Adipocyte (in vitro differentiated cells): ENCODE results near the gene MORC2.

Source experiments
- DNase-seq: peaks from one replicate; pipeline ENCODE4 v3.0.0-alpha.2; 2015; ENCODE audit warnings: low read depth
- H3K27me3 ChIP-seq: replicated peaks from 2 replicates; pipeline ENCODE4 v1.7.0; 2013; ENCODE audit warnings: mild to moderate bottlenecking, low read length, moderate library complexity; ENCODE audit not compliant: control insufficient read depth, insufficient read depth
- H3K36me3 ChIP-seq: 2 replicates; pipeline ENCODE4 v1.7.0; 2013; ENCODE audit warnings: low read length, mild to moderate bottlenecking, moderate library complexity; ENCODE audit not compliant: control insufficient read depth, insufficient read depth, severe bottlenecking
- H3K4me1 ChIP-seq: 2 replicates; pipeline ENCODE4 v1.7.0; 2013; ENCODE audit warnings: mild to moderate bottlenecking, low read length, moderate library complexity; ENCODE audit not compliant: control insufficient read depth, insufficient read depth
- H3K4me3 ChIP-seq: 2 replicates; pipeline ENCODE4 v1.7.0; 2013; ENCODE audit warnings: mild to moderate bottlenecking, low read length, moderate library complexity
- H3K9ac ChIP-seq: 2 replicates; pipeline ENCODE4 v1.7.0; 2013; ENCODE audit warnings: mild to moderate bottlenecking, low read length, moderate library complexity
- H3K9me3 ChIP-seq: 2 replicates; pipeline ENCODE4 v1.7.0; 2013; ENCODE audit warnings: mild to moderate bottlenecking, low read length, moderate library complexity; ENCODE audit not compliant: control insufficient read depth

The MORC2 gene

DNA sequence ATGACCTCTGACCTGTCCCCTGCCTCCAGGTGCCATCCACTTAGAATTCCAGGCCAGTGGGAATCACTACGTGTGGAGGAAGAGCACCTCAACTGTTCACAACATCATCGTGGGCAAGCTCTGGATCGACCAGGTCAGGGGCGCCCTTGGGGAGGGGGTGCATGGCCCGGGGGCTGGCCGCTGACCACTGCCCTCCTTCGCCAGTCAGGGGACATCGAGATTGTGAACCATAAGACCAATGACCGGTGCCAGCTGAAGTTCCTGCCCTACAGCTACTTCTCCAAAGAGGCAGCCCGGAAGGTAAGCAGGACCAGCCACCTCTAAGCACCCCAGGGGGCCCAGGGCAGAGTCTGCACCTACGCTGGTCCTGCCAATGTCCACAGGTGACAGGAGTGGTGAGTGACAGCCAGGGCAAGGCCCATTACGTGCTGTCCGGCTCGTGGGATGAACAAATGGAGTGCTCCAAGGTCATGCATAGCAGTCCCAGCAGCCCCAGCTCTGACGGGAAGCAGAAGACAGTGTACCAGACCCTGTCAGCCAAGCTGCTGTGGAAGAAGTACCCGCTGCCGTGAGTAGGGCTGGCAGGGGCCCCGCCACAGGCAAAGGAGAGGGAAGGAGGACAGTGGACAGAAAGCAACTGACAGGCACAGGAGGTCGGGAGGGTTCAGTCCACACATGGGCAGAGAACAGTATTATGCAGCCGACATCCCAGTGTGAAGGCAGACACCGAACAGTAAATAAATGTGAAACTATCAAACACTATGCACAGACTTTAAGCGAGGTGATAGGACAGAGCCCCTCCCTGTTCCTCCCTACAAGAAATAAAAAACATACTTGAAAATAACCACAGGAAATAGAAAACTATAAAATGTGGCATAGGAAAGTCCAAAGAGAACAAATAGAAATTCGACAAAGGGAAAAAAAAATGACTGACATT, 74.9 kb downstream of the MORC2 start:
- no peaks in the 10 kb centered on the region for H3K36me3 ChIP-seq
- no peaks in the 10 kb centered on the region for H3K27me3 ChIP-seq
- H3K9me3 ChIP-seq, result no peaks in the 10 kb centered on the region
- no peak for DNase-seq
- H3K4me3 ChIP-seq, result no peak overlapping the region
- H3K4me1 ChIP-seq, result no peaks in the 10 kb centered on the region
- no peak overlapping the region for H3K9ac ChIP-seq

- no peak overlapping the region for H3K9ac ChIP-seq
- H3K4me3 ChIP-seq, result no peak overlapping the region
- H3K27me3 ChIP-seq, result no peaks in the 10 kb centered on the region
- no peaks in the 10 kb centered on the region for H3K4me1 ChIP-seq
- H3K36me3 ChIP-seq, result no peaks in the 10 kb centered on the region
- no peaks in the 10 kb centered on the region for H3K9me3 ChIP-seq
- no peak for DNase-seq
Measured at GRCh38 chr22:30892731-30893221, 75.8 kb downstream of the MORC2 start.

- Histone ChIP-seq H3K4me3 (no peak overlapping the region), H3K36me3 (no peaks in the 10 kb centered on the region), H3K4me1 (no peaks in the 10 kb centered on the region), H3K9me3 (no peaks in the 10 kb centered on the region), H3K9ac (no peak overlapping the region), H3K27me3 (no peaks in the 10 kb centered on the region)
- DNase-seq, result no peak
Measured at GRCh38 chr22:30892286-30892685, 76.3 kb downstream of the MORC2 start.

DNA sequence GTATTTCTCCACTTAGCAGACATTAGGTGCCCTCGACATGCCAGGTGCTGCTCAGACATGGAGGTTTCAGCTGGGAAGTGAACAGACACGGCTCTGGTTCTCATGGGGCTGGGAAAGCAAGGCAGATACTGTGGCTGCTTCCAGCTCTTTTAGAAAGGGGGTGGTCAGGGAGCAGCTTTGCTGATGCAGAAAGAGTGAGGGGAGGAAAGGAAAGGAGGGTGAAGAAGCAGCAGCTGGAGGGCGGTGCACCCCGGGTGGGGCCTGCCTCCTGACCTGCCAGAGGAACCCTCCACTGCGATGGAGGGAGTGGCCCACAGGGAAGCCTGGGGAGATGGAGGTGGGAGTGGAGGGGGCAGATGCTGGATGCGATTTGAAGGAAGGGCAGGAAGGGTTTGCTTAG, 76.8 kb downstream of the MORC2 start:
- Histone ChIP-seq H3K9ac (no peak overlapping the region), H3K4me3 (no peak overlapping the region), H3K4me1 (no peaks in the 10 kb centered on the region), H3K36me3 (no peaks in the 10 kb centered on the region), H3K9me3 (no peaks in the 10 kb centered on the region), H3K27me3 (no peaks in the 10 kb centered on the region)
- DNase-seq, result no peak

GRCh38 chr22:30891443-30891755, 77.2 kb downstream of the MORC2 start:
- DNase-seq, result no peak
- Histone ChIP-seq H3K9ac (no peak overlapping the region), H3K9me3 (no peaks in the 10 kb centered on the region), H3K4me1 (no peaks in the 10 kb centered on the region), H3K27me3 (no peaks in the 10 kb centered on the region), H3K36me3 (no peaks in the 10 kb centered on the region), H3K4me3 (no peak overlapping the region)

DNA sequence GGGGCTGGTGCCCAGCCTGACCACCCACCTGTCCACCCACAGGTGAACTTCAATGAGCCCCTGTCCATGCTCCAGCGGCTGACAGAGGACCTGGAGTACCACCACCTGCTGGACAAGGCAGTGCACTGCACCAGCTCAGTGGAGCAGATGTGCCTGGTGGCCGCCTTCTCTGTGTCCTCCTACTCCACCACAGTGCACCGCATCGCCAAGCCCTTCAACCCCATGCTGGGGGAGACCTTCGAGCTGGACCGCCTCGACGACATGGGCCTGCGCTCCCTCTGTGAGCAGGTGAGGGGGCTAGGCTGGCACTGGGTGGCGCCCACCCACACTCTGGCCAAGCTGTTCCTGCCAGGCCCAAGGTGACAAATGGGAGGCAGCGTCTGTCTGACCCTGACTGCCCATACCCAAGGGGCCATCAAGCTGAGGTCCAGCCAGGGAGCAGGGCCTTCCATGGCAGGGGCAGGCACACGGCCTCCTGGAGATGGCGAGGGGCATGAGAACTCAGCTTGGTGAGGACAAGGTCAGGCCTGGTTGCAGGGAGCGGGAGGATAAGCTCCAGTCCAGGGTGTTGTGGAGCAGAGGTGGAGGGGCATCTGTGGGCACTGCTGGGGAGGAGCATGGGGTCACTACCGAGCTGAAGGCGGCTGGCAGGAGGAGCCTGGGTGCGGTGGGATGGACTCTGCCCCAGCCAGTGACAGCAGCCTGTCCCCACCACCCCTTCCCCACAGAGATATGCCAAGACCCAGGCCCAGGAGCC, 77.7 kb downstream of the MORC2 start:
- H3K4me3 ChIP-seq, result no peak overlapping the region
- H3K9ac ChIP-seq, result no peak overlapping the region
- no peaks in the 10 kb centered on the region for H3K27me3 ChIP-seq
- no peaks in the 10 kb centered on the region for H3K9me3 ChIP-seq
- no peaks in the 10 kb centered on the region for H3K36me3 ChIP-seq
- H3K4me1 ChIP-seq, result no peaks in the 10 kb centered on the region
- DNase-seq, result peak; percentile 44

DNA sequence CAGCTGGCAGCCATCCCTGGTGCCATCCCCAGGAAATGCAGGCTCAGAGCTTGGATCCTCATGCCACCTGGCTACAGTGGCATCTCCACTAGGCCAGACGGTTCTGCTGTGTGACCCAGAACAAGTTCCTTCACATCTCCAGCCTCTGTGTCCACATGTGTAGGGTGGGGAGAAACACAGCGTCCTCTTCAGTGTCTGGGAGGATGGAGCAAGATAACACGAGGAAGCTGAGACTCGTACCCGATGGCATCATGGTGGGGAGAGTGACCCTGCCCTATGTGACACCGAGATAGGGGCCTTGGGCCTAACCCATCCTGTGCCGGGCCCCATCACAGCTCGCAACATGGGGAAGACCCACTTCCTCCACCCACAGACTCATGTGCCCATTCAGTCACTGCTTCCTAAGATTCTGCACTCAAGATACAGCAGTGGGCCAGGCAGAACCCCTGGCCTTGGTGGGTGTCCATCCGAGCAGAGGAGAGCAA, 78.5 kb downstream of the MORC2 start:
- H3K4me1 ChIP-seq, result no peaks in the 10 kb centered on the region
- DNase-seq, result no peak
- no peak overlapping the region for H3K4me3 ChIP-seq
- H3K9ac ChIP-seq, result no peak overlapping the region
- no peaks in the 10 kb centered on the region for H3K27me3 ChIP-seq
- H3K36me3 ChIP-seq, result no peaks in the 10 kb centered on the region
- no peaks in the 10 kb centered on the region for H3K9me3 ChIP-seq

DNA sequence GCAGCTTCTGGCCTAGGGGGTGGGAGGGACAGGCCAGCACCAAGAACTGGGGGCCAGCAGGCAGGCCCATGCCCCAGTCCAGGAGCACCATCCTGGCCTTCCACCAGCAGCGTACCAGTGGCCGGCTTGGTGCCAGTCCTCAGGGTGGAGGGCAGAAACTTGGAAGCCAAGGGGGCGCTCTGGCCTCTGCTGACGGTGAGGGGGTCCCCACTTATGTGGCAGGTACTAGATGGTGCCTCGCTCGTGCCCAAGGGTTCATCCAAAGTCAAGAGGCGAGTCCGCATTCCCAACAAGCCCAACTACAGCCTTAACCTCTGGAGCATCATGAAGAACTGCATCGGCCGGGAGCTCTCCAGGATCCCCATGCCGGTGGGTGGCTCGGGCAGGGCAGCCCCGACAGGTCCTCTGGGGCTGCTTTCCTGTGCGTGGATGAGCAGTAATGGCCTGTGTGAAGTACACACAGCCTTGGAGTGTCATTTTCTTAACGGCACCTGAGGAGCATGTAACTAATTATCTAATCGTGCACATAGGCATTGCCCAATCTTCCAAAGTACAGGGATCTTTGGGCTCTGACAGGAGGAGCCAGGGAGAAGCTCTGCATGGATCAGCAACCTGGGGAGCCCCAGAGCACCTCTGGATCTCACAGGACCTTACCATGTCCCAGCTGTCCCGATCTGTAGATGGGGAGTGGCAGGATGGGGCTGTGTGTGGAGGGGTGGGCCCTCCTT, 79.1 kb downstream of the MORC2 start:
- Histone ChIP-seq H3K9ac (no peak overlapping the region), H3K9me3 (no peaks in the 10 kb centered on the region)
- DNase-seq, result no peak

DNA sequence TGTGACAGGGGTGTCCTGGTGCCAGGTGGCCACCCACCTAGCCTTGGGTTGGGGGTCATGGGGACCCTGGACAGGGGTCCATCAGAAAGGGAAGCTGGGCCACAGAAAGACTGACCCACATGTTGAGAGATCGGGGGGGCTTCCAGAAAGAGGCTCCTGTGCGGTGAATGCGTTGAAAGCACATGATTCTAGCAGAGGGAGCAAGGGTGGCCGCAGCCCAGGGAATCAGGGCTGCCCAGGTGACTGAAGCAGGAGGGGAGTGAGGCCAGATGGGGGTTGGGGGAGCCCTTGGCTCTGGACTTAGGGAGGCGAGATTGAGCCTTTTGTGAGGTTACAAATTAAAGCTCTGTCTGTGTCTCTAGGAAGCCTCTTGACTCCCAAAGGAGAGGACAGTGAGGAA, 80.7 kb downstream of the MORC2 start:
- Histone ChIP-seq H3K9me3 (no peaks in the 10 kb centered on the region), H3K4me3 (no peak overlapping the region), H3K4me1 (no peaks in the 10 kb centered on the region), H3K9ac (no peak overlapping the region), H3K27me3 (no peaks in the 10 kb centered on the region), H3K36me3 (no peaks in the 10 kb centered on the region)
- DNase-seq, result no peak

More for the DNA sequence above, 79.1 kb downstream of the MORC2 start:
- H3K4me3 ChIP-seq, result no peak overlapping the region
- no peaks in the 10 kb centered on the region for H3K27me3 ChIP-seq
- no peaks in the 10 kb centered on the region for H3K36me3 ChIP-seq
- H3K4me1 ChIP-seq, result no peaks in the 10 kb centered on the region

DNA sequence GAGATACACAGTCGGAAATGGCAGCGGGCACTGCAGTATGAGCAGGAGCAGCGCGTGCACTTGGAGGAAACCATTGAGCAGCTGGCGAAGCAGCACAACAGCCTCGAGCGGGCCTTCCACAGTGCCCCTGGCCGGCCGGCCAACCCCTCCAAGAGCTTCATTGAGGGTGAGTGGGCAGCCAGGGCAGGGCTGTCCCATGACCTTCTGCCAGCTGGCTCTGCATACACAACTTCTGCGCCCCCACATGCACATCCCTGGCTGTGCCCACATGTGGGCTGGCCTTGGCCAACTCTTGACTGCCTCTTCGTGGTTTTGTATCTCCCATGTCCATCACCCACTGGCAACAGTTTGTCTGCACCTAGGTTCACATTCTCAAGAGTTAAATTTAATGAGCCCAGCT, 81.1 kb downstream of the MORC2 start:
- Histone ChIP-seq H3K9me3 (no peaks in the 10 kb centered on the region), H3K36me3 (no peaks in the 10 kb centered on the region), H3K9ac (no peak overlapping the region), H3K4me3 (no peak overlapping the region), H3K27me3 (no peaks in the 10 kb centered on the region), H3K4me1 (no peaks in the 10 kb centered on the region)
- DNase-seq, result no peak

- Histone ChIP-seq H3K9ac (no peak overlapping the region), H3K4me3 (no peak overlapping the region), H3K27me3 (no peaks in the 10 kb centered on the region), H3K4me1 (no peaks in the 10 kb centered on the region), H3K9me3 (no peaks in the 10 kb centered on the region), H3K36me3 (no peaks in the 10 kb centered on the region)
- DNase-seq, result no peak
Measured at GRCh38 chr22:30885591-30885990, 83.0 kb downstream of the MORC2 start.
